Measurements from ENCODE around the gene XNDC1N.
"Not testable (repeated sequence)": the region's sequence is repeated elsewhere in the genome, so short reads cannot be mapped to it uniquely, and the experiment has no call there.

The XNDC1N gene

DNA sequence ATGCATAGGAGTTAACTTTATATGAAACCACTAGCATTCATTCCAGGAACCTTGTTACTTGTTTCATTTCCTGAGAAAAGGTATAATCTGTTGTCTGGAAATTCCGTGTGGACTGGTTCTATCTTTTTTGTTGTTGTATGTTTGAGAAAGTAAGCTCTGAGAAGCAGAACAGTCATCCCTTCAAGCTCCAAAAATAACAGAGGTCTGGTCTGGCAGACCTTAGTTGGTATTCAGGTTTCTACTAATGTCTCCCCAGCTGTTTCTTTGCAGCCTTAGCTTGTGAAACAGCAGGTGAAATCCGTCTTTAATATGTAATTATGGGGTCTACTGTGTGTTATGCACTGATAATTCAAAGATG, 2.8 kb upstream of the XNDC1N start:
- peak; percentile 11 for DNase-seq

DNA sequence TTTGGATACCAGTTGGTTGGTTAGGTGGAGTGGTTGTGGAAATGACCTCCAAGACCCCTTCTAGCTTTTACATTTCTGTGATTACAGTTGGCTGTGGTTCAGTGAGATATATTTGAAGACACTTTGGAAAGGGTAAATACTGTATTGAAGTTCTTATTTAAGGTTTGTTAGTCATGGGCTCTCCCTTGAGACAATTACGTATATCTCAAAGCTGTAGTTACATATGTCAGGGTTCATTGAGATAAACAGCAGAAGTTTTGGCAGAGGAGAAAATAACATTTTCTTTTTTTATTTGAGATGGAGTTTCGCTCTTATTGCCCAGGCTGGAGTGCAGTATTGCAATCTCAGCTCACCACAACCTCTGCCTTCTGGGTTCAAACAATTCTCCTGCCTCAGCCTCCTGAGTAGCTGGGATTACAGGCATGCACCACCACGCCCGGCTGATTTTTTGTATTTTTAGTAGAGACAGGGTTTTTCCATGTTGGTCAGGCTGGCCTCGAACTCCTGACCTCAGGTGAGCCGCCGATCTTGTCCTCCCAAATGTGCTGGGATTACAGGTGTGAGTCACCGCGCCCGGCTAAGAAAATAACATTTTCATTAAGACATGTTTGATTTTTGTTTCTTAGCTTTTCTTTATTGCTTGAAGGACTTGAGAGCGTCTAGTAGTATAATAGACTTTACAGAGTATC, 2.3 kb upstream of the XNDC1N start:
- DNase-seq, result no peak

DNA sequence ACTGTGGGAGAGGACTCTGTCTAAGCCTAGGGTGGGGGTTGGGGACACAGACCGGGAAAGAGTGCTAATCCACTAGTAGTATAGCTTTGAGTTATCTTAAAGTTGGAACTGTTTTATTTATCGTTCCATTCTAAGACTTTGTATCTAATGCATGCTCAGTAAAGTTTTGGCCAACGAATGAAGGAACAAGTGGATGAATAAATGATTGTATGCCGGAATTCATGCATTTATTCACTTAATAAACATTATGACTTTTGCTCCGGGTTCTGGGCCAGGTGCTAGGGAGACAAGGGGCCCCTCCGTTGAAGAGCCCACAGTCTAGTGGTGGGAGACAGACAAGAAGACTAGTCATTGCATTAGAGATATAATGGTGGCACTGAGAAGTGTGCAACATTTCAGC, 1.1 kb upstream of the XNDC1N start:
- no peak for DNase-seq

DNA sequence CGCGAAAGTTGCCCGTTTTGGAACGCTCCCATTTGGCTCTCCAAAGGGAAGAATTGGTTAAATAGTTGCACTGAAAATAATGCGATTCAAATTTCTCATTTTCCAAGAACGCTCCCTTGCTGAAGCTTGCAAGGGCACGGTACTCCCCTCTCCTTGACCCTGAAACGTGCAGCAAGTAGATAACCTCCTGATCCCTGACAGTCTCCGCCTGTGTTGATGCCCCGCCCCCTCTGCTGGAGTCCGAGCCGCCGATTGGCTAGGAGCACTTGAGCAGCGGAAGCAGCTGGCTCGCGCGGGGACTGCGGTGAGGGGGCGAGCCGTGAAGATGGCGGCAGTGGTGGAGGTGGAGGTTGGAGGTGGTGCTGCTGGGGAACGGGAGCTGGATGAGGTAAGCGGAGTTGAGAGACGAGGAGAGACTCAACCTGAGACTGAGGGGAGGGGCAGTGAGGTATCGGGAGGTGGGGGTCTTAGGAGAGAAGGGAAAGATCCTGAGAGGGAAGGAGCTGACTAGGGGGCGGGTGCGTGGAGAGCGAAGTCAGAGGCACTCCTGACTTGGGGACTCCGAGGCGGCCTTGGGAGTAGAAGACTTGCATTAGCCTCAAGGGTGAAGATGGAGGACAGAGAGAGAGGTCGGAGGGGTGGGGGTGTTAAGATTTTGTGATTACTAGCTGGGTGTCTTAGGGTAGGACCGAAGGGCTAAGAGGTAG, 496 bp upstream of the XNDC1N start, which contains the start of gene RNF121:
TSS of gene RNF121 (plus strand) at position 310 of the 707 bp plus-strand sequence. CDS start at position 326, 16 bp downstream.
- DNase-seq, result peak; percentile 96

DNA sequence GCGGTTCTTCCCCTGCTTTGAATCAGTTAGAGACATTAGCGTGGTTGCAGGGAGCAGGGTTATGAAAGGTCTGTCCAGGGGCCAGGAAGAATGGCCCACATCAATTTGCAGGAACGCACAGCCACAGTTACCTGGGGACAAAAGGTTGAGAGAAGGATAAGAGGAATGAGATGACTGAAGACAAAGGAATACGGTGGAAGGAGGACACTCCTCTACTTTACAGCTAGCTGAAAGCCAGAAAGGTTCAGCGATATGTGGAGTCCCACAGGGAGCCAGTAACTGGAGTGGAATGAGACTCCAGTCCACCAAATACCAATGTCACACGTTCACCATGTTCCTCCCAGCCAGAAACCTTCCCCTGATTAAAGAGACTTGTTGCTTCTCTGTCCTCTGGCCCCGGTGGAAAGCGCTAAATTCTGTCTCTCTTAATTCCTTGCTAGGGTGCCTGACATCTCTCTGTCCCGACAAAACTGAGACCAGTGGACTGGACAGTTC, 10.7 kb downstream of the XNDC1N start:
- DNase-seq, result peak; percentile 51

DNA sequence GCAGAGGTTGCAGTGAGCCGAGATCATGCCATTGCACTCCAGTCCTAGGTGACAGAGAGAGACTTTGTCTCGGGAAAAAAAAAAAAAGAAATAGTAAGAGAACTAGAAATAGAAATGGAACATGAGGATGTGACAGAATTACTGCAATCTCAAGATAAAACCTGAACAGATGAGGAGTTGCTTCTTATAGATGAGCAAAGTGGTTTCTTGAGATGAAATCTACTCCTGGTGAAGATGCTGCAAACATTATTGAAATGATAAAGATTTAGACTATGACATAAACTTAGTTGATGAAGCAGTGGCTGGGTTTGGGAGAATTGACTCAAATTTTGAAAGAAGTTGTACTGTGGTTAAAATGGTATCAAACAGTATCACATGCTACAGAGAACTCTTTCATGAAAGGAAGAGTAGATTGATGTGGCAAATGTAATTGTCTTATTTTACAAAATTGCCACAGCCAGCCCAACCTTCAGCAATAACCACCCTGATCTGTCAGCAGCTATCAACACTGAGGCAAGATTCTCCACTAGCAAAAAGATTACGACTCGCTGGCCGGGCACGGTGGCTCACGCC, 13.7 kb downstream of the XNDC1N start:
- no peak for DNase-seq

DNA sequence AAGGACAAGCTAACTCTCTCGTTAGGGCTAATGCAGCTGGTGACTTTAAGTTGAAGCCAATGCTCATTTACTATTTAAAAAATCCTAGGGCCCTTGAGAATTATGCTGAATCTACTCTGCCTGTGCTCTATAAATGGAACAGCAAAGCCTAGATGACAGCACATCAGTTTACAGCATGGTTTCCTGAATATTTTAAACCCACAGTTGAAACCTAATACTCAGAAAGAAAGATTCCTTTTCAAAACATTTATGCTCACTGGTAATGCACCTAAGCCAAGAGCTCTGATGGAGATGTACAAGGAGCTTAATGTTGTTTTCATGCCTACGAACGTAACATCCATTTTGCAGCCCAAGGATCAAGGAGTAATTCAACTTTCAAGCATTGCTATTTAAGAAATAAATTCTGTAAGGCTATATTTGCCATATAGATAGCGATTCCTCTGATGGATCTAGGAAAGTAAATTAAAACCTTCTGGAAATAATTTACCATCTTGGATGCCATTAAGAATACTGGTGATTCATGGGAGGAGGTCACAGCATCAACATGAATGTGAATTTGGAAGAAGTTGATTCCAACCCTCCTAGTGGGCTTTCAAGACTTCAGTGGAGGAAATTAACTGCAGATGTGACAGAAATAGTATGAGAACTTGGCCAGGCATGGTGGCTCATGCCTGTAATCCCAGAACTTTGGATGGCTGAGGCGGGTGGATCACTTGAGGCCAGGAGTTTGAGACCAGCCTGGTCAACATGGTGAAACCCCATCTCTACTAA, 14.5 kb downstream of the XNDC1N start:
- peak; percentile 78 for DNase-seq

DNA sequence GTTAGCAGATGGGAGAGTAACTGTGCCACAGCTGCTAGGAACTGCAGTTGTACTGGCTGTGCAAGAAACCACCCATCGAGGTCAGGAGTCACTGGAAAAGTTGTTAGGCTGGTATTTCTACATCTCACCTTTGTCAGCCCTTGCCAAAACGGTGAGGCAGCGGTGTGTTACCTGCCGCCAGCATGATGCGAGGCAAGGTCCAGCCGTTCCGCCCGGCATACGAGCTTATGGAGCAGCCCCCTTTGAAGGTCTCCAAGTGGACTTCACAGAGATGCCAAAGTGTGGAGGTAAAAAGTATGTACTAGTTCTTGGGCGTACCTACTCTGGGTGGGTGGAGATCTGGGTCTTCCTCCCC, 16.4 kb downstream of the XNDC1N start:
- DNase-seq, result not testable (repeated sequence)

DNA sequence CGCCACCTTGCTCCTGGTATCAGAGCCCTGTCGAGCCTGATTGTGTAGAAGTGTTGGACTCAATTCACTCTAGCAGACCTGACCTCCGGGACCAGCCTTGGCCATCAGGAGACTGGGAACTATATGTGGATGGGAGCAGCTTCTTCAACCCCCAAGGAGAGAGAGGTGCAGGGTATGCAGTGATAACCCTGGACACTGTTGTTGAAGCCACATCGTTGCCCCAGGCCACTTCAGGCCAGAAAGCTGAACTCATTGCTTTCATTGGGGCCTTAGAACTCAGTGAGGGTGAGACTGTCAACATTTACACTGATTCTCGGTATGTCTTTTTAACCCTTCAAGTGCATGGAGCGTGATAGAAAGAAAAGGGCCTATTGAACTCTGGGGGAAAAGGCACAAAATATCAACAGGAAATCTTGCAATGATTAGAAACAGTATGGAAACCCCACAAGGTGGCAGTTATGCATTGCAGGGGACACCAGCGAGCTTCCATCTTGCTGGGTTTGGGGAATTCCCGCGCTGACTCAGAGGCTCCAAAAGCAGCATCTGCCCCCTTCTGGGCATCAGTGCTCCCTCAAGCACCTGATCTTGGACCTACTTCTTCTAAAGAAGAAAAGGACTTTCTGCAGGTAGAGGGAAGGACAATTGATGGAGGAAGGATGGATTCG, 16.9 kb downstream of the XNDC1N start:
- peak; percentile 24 for DNase-seq

DNA sequence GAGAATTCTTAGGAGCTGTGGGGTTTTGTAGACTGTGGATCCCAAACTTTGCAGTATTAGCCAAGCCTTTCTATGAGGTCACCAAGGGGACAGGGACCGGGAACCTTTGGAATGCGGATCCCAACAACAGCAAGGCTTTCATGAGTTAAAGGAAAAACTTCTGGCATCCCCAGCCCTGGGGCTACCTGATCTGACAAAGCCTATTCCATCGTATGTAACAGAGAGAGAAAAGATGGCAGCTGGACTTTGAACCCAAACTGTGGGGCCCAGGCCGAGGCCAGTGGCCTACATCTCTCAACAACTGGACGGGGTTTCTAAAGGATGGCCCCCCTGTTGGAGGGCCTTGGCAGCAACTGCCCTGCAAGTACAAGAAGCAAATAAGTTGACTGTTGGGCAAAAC, 17.6 kb downstream of the XNDC1N start:
- not testable (repeated sequence) for DNase-seq

DNA sequence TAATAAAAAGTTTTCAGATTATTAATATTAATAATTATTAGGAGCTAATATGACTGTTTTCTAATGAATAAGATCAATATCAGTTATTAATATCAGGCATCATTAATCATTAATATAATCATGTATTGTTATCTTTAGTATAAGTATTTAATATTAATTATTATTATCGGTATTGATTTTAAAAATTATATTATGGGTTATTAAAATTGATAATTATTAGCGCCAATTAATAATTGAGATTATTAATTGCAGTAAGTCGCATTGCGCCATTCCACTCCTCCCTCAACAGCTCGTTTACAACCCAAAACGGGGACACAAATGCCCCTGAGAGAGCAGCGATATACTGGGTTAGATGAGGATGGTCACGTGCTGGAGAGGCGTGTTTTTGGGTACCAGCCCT, 20.2 kb downstream of the XNDC1N start:
- DNase-seq, result no peak

DNA sequence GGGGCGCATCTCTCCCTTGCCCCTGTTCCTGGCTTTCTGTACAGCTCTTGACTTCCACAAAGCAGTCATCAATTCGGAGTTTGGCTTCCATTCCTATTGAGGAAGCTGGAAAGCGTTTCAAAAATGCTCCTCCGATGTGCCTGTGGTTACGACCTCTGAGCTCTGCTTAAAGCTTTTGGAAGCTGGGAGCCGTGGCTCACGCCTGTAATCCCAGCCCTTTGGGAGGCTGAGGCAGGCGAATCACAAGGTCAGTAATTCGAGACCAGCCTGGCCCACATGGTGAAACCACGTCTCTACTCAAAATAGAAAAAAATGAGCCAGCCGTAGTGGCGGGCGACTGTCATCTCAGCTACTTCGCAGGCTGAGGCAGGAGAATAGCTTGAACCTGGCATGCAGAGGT, 27.3 kb downstream of the XNDC1N start:
- DNase-seq, result peak; percentile 74

DNA sequence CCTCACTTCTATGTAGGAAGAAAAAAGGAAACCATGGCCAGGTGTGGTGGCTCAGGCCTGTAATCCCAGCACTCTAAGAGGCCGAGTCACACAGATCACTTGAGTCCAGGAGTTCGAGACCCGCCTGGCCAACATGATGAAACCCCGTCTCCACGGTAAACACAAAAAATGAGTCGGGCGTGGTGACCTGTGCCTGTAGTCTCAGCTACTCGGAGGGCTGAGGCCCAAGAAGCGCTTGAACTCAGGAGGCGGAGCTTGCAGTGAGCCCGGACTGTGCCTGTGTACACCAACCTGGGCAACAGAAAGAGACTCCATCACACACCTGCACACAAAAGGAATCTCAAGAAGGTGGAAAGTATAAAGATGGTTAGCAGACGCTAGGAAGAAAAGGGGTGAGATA, 32.4 kb downstream of the XNDC1N start:
- no peak for DNase-seq

DNA sequence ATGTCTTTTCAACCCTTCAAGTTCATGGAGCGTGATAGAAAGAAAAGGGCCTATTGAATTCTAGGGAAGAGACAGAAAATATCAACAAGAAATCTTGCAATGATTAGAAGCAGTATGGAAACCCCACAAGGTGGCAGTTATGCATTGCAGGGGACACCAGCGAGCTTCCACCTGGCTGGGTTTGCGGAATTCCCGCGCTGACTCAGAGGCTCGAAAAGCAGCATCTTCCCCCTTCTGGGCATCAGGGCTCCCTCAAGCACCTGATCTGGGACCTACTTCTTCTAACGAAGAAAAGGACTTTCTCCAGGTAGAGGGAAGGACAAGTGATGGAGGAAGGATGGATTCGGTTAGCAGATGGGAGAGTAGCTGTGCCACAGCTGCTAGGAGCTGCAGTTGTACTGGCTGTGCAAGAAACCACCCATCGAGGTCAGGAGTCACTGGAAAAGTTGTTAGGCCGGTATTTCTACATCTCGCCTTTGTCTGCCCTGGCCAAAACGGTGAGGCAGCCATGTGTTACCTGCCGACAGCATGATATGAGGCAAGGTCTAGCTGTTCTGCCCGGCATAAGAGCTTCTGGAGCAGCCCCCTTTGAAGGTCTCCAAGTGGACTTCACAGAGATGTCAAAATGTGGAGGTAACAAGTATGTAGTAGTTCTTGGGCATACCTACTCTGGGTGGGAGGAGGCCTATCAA, 39.1 kb downstream of the XNDC1N start:
- not testable (repeated sequence) for DNase-seq

DNA sequence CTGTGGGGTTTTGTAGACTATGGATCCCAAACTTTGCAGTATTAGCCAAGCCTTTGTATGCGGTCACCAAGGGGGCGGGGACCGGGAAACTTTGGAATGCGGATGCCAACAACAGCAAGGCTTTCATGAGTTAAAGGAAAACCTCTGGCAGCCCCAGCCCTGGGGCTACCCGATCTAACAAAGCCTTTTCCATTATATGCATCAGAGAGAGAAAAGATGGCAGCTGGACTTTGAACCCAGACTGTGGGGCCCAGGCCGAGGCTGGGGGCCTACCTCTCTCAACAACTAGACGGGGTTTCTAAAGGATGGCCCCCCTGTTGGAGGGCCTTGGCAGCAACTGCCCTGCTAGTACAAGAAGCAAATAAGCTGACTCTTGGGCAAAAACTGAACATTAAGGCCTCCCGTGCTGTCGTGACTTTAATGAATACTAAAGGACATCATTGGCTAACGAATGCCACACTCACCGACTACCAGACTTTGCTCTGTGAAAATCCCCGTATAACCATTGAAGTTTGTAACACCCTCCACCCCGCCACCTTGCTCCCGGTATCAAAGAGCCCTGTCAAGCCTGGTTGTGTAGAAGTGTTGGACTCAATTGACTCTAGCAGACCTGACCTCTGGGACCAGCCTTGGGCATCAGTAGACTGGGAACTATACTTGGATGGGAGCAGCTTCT, 39.9 kb downstream of the XNDC1N start:
- DNase-seq, result not testable (repeated sequence)

DNA sequence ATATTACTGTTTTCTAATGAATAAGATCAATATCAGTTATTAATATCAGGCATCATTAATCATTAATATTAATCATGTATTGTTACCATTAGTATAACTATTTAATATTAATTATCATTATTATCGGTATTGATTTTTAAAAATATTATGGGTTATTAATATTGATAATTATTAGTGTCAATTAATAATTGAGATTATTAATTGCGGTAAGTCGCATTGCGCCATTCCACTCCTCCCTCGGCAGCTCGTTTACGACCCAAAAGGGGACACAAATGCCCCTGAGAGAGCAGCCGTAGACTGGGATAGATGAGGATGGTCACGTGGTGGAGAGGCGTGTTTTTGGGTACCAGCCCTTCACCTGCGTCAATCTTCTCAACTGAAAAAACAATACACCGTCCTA, 42.6 kb downstream of the XNDC1N start:
- not testable (repeated sequence) for DNase-seq
